Renal pelvis (tissue), 4 donors: ENCODE measurements around the gene ERVW-1. TPM values are rescaled to one million over a fixed set of nuclear protein-coding genes. Genes with fewer than 3 reads are reported as not detected.

Experiments
- DNase-seq: peaks from one replicate; pipeline ENCODE4 v3.0.0-alpha.2; 2013
- polyA plus RNA-seq, 3 donors: library from polyadenylated mRNA; unstranded; fragments of 120-200 nt; gene quantifications; one replicate each; pipeline ENCODE4 v1.2.1, GENCODE V29; 2013; ENCODE audit not compliant: insufficient read length in 3 of 3

The ERVW-1 gene
- polyA plus RNA-seq, 3 donors = 0.53 to 3.2 (median 3.0) TPM

- DNase-seq = no peak
Measured at GRCh38 chr7:92425311-92425947, 52.3 kb downstream of the ERVW-1 start.

- no peak for DNase-seq
Measured at GRCh38 chr7:92423710-92424131, 54.0 kb downstream of the ERVW-1 start.

- no peak for DNase-seq
Measured at GRCh38 chr7:92422926-92423325, 54.8 kb downstream of the ERVW-1 start.

- DNase-seq = peak; percentile 45
Measured at GRCh38 chr7:92421676-92422435, 55.9 kb downstream of the ERVW-1 start.

Other genes starting within 250 kb of the ERVW-1 start
- 10 to 100 TPM; 36.6 to 64.4 (median 55.8) TPM for gene KRIT1, start 232.0 kb downstream of the ERVW-1 start, polyA plus RNA-seq
- gene ANKIB1, start 232.0 kb downstream of the ERVW-1 start, polyA plus RNA-seq = 10 to 100 TPM; 40.9 to 56.4 (median 53.7) TPM
- 10 to 100 TPM; 26.3 to 70.7 (median 55.9) TPM for gene GATAD1, start 30.5 kb downstream of the ERVW-1 start, polyA plus RNA-seq
- 10 to 100 TPM; 28.5 to 54.6 (median 48.2) TPM for gene PEX1, start 50.6 kb upstream of the ERVW-1 start, polyA plus RNA-seq
- gene RBM48, start 50.8 kb upstream of the ERVW-1 start, polyA plus RNA-seq = 10 to 100 TPM; 16.0 to 19.3 (median 18.5) TPM
- 10 to 100 TPM; 38.9 to 51.2 (median 50.7) TPM for gene FAM133B, start 112.4 kb upstream of the ERVW-1 start, polyA plus RNA-seq